NCI-H82 treated with DMSO at 0.1 percent for 48 hours (cell line): ENCODE data around the gene NCBP1.

ENCODE experiments used
- DNase-seq: peaks from one replicate; lab custom pipeline; 2025; ENCODE audit not compliant: unreplicated experiment; lab: John Stamatoyannopoulos, UW

Gene NCBP1

DNA sequence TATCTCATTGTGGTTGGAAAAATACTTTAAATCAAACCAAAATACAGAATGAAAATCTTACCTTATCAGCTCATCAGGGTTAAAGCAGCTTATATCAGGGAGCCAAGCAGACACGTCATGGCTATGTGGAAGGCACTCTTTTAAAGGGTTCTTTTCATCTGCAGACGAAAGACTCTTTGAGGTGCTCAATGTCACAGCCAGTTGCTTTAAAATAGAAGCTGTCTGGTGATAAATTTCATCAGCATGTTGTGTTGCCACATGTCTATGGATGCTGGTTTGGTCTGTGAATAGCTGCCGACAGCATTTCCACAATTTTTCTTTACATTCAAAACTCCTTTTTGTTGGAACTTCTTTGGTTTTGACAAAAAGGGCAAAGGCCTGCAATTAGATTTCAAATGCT lies 8.0 kb upstream of the NCBP1 start:
- no peak for DNase-seq

DNA sequence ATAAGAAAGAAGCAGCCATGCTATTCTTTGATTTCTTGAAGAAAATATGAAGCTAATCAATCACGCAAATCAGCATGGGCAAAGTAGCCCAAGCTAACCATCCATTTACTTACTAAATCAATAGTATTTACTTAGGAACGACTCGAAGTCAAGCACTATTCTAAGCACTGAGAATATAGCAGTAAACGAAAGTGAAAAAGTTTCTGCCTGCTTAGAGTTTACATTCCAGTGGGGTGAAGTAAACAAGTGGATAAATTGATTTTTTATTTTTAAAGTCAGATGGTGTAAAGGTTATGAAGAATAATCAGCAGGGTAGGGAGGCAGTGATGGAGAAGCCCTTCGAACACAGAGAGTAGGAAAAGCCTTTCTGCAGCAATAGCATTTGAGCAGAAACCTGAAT lies 6.0 kb upstream of the NCBP1 start:
- DNase-seq: no peak

DNA sequence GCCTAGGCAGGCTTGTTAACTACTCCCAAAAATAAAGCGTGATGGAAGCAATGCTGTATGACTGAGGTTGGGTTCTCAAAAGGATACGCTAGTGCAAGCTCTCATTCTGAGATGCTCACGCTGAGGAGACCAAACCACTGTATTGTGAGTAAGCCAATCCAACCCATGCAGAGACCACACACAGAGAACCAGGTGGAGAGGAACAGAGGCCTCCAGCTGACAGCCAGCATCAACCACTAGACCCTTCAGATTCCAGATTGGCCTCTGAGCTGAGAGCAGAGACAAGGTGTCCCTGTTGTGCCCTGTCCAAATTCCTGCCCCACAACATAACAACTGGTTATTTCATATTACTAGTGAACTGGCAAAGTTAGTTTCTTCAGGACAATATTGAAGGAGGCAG lies 5.0 kb upstream of the NCBP1 start:
- DNase-seq: no peak

DNA sequence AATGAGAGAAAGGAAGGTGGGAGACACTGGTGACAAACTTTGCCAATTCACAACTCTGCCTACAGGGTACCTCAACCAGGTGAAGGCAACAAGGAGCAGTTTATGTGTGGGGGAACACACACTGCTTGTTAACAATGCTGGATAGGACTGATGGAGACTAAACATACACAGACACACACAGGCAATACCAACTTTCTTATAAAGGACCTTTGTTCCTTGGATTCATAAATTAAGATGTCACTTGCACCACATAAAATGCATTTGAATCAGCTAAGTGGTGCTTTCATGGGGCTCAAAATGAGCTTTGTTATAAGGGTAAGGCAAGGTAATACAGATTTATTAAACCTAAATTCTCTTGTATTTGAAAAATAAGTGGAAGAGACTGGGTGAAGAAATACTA lies 4.5 kb upstream of the NCBP1 start:
- DNase-seq: no peak

DNA sequence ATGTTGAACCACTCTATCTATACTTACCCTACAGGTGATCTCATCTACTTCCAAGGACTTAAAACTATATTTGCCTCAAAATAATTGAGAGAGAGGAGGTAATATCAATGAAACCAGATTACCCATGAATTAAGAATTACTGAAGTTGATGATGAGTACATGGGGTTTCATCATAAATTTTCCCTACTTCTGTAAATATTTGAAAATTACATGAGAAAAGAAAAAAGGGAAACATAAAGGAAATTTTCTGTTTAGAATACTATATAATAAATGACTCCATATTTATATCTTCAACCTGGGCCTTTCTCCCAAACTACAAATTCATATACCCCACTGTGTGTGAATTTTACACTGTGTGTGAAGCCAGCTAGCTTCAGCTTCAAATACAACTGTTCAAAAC lies 3.0 kb upstream of the NCBP1 start:
- no peak for DNase-seq

DNA sequence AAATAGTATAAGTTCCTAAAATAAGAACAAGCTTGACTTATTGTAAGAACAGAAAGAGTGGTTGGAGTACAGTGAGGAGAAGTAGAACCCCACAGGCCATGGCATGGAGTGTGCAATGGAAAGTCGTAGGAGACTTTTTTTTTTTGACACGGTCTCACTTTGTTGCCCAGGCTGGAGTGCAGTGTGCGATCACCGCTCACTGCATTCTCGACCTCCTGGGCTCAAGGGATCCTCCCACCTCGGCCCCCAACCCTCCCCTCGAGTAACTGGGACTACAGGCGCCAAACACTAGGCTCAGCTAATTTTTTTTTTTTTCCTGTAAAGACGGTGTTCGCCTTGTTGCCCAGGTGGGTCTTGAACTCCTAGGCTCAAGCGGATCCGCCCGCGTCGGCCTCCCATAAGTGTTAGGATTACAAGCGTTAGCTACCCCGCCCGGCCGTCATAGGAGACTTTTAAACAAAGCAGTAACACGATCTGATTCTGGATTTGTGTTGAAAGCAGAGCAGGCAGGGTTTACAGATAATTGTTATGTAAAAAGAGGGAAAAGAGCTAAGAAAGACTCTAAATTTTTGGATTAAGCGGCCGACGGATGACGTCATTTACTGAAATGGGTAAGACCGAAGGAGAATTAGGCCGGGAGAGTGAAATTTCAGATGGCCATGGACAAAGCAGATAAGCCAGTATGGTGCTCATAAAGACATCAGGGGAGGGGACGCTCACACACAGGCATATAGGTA lies 1.2 kb upstream of the NCBP1 start:
- DNase-seq: peak; percentile 62

DNA sequence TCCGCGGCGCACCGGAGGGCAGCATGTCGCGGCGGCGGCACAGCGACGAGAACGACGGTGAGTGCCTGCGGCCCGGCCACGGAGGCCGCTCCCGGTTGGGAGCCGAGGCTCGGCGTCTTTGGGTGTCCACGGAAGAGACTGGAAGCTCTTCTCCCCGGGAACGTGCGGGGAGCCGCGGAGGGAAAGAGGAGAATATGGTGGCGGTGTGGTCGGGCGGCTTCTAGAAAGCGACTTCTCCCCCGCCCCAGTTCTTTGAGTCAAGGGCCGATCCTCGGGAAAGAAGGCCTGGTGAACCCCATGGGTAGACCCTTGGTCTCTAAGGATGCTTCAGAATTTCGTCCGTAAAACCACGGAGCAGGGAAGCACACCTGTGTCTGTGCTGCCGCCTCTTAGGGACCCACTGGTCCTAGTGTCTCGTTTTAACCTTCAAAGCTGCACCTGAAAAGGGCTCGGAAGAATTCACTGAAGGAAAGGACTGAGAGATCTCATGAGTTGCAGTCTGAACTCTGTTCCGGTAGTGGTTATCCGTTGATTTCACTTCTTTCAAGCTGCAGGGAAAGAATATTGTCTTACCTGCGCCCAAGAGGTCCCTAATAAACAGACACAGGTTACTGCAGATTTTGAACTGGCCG lies 354 bp downstream of the NCBP1 start:
- no peak for DNase-seq

DNA sequence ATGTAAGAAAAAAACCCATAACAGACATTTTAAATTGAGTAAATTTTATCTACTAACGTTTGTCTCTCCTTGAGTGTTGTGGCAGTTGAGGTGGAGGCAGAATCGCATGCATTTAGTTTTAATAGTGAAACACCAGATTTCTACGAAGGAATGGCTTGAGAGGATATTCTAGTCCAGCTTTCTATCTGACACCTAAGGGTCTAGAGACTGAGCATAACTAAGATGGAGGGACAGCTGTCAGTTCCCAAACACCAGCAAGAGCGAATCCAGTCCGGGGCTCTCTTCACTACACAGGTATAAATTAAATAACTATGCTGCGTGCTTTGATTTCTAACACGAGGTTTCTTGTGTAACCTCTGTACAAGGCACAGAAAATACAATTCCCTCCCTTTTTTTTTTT lies 1.4 kb downstream of the NCBP1 start:
- DNase-seq: no peak

DNA sequence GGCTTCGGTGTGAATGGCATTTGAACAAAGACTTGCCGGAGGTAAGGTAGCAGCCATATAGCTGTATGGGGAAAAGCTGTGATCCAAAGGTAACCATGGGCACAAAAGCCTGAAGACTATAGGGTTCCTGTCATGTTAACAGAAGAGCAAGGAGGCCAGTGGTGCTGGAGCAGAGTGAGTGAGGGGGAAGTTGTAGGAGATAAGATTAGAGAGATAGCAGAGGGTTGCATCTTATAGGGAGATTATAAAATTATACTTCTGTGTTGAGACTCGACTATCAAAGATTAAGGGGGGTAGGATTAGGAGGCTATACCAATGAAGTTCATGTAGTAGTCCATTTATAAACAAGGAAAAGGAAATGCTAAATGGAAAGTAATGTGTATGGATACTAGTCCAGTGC lies 3.3 kb downstream of the NCBP1 start:
- DNase-seq: peak; percentile 10

DNA sequence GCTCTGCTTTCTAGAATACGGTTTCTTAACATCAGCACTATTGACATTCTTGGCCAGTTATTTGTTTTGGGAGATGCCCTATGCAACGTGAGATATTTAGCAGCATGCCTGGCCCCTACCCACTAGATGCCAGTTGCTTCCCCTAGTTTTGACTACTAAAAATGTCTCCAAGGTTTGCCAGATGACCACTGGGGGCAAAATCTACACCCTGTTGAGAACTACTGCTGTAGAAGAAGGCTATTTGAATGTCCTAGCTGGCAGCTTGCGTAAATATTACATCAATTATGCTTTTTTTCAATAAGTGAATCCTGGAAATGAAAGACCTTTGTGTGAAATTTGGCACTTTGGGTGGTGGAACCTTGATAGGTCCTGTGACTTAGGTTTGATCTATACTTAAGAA lies 5.0 kb downstream of the NCBP1 start:
- no peak for DNase-seq

DNA sequence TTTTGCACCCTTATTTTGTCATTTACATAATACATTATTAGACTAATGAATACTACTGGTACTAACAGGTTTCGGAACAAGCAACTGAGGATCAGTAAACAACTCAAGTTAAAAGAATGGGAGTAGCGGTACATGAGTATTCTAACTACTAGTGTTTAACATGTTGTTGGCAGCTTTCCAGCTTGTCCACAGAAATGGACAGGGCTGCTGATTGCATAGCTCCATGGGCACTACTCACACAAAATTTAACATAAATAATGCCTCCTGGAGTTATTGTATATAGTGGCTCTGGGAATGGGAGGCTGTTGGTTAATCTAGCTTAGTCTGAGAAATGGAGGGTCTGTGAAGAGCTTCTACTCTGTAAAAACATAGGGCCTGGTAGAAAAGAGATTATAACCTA lies 6.7 kb downstream of the NCBP1 start:
- no peak for DNase-seq

DNA sequence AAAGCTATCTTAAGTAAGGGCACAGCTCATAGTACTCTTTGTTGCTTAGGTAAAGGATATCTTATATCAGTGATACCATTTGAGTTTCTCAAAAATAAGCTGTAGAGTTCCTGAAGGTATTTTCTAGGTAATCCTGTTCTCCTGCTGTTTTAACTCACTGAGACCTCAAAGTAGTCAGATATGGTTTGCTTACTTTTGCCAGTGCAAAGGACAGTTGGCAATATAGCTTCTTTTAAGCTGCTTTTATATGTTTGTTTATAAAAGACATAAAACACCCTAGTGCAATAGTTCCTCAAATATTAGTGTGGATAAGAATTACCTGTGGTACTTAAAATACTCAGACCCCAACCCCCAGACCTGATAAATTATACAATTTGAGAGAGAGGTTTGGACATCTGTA lies 12.1 kb downstream of the NCBP1 start:
- no peak for DNase-seq

DNA sequence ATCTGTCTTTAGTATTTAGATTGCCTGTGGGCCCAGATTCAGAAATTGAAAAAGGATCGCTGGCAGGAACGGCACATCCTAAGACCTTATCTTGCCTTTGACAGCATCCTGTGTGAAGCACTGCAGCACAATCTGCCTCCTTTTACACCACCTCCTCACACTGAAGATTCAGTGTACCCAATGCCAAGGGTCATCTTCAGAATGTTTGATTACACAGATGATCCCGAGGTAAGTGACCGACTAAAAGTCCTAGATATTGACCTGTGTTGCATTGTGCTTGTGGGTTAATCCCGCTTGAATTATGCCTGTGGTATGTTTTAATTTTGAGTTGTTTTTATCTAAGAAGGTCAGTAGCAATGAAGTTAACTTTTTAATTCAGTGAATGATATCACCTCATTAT lies 14.4 kb downstream of the NCBP1 start:
- no peak for DNase-seq

DNA sequence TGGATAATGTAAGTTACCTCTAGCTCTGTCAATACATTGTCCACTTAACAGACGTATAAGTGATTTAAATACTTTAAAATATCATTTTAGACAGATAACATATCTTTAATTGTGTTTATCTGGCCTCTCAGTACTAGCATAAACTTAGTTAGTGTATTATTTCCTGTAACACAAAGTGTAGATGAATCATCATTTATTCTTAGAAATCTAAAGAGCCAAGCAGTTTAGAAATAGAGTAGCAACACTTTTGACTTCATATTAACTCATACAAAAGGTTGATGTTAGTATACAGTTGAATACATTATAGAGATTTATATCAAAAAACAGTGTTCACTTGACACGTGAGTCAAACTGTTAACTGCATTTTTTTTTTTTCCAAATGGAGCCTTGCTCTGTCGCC lies 18.0 kb downstream of the NCBP1 start:
- no peak for DNase-seq

DNA sequence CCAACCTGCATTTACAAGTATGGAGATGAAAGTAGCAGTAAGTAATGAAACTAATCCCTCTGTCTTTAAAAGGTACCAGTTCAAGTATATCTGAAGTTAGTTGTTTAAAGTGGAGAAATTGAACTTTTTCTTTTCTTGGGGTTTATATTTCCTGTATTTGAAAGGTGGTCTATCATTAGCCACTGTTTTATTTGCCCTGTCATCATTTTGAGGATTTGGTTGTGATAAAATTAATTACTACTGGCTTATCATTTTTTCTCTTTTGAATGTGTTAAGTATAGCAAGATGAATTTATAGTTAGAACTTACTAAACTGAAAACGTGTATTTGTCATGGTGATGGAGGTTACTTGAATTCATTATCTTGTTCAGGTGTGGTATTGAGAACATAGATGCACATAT lies 25.1 kb downstream of the NCBP1 start:
- no peak for DNase-seq

DNA sequence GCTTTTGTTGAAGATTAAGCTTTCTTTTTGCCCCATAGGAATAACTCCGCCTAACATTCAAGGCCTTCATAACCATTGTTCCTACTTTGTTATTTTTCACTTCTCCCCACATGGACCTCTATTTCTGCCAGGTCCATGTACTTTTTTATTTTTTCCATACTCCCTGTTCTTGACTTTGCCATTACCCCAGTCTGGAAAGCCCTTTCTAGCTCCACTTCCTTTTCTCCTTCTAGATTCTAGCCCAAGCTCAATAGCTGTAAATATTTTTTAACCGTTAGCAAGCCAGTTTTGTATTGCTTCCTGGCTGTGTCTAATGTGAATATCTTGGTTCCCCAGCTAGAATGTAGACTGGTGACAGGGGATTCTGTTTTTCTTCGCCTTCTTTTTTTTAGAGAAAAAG lies 26.1 kb downstream of the NCBP1 start:
- DNase-seq: no peak

DNA sequence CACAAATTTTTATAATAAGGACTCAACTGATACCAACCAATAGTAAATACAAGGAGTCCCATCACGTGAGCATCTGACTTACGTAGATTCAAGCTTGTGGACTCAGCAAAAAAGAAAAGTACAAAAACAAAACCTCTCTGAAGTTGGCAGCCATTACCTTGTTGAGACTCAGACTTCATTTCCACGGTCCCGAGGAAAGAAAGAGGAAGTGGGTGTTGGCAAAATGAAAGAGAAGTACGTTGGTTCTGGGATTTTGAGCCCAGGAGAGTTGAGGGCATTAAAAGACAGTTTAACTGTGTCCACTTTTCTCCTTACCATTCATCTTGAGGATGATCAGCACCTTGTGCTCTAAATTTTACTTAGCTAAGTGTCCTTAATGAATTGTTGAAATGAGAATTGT lies 26.7 kb downstream of the NCBP1 start:
- DNase-seq: no peak

DNA sequence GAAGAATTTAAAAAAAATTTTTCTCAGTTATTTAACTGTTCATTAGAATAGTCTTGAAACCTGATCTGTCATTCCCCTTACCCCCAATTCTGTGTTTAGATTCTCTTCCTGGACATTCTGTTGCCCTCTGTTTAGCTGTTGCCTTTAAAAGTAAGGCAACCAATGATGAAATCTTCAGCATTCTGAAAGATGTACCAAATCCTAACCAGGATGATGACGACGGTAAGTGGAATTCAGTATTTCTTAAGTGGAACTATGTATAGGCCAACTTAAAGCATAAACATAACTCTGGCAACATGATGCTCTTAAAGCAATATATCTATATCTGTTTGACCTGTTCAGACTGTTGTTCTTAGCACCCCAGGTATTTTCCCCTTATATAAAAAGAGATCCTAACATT lies 27.2 kb downstream of the NCBP1 start:
- DNase-seq: no peak

DNA sequence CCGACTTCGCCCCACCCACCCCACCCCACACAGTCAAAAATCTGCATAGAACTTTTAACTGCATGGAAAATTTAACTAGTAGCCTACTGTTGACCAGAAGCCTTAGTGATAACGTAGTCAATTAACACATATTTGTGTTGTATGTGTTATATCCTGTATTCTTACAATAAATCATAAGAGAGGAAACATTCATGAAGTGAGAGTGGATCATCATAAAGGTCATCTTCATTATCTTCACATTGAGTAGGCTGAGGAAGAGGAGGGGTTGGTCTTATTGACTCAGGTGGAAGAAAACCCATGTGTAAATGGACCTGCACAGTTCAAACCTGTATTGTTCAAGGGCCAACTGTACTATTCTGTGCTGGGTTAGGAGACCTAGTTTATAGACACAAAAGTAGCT lies 32.1 kb downstream of the NCBP1 start:
- no peak for DNase-seq

DNA sequence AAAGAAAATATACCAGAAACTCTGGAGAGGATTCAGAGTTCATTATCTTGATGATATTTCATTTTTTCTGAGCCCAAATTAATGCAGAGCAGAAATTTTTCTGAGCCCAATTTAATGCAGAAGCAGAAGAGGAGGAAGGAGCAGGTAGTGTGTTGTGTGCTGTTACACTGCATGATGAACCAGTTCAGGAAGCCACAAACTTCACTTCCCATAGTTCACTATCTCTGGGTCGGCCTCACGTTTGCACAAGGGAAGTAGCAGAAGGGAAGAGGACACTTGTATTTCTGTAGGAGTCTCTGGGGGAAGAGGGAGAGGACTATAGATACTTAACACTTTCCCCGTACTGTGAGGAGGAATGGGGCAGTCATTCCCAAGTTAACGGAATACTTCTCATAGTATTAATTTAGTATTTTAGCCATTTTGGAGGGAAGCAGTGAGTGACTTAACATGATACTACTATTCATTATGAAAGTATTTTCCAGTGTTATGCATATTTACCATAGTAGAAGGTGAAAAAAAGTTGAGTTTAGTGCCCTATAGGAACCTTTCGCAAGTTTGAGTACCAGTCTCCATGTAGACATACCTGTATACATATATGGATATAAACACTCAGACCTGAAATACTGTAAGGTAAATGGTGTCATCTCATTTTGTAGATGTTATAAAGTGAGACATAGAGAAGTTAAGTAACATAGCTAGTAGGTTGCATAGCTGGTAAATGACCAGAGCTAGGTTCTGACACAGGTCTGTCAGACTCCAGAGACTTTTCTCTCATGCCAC lies 33.5 kb downstream of the NCBP1 start:
- DNase-seq: no peak

DNA sequence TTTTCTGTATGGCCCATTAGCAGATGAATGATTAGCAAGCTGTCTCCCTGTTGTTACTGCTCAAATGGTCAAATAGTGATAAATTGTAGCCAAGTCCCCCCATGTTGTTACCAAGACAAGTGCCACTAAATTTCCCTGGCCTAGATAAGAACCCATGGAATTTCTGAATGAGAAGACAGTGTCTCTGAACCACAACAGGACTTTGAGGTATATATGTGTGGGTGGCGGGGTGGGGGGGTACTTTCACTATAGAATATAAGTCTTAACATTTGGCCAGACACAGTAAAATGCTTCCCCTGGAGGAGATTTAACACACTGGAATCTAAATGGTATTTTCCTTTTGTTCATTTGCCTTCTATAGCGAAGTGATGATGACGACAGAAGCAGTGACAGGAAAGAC lies 34.9 kb downstream of the NCBP1 start:
- DNase-seq: no peak

DNA sequence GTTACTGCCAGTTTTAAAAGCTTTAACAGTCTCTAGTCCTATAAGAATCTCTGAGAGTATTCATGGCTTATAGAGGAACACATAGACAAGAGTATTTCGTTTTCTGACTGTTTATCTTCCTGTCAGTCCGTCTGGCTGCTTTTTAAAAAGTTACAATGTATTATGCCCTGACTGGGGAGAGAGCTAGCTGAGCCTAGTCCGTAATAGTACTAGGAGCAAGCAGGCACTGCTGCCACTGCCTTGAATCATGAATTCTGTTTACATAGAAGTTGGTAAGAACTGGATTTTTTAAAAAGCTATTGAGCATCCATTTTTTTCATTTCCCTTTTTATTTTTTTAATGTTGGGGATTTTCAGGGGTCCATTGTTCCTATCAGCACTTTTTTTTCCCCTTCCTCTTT lies 37.0 kb downstream of the NCBP1 start:
- DNase-seq: no peak
